IPS DF 4.7 (cell line): ENCODE measurements around the gene SNX15.
A peak's percentile ranks its signal among the peaks of the same experiment; 100 is the strongest.
"Not testable (repeated sequence)": the region's sequence is repeated elsewhere in the genome, so short reads cannot be mapped to it uniquely, and the experiment has no call there.

Source experiments
- DNase-seq: peaks from one replicate; pipeline ENCODE4 v3.0.0-alpha.2; 2013; ENCODE audit warnings: low spot score; ENCODE audit errors: extremely low read depth

Gene SNX15

GRCh38 chr11:65027213-65028067 lies at the start of gene SNX15:
Gene SNX15 (plus strand): TSS chr11:65027439. CDS start chr11:65027538, 99 bp downstream.
- peak; percentile 80 for DNase-seq

GRCh38 chr11:64983339-64983738 lies 43.9 kb upstream of the SNX15 start:
- not testable (repeated sequence) for DNase-seq

GRCh38 chr11:64987998-64988854 lies 39.0 kb upstream of the SNX15 start:
- DNase-seq = no peak

GRCh38 chr11:64989416-64989815 lies 37.8 kb upstream of the SNX15 start:
- DNase-seq = no peak

- no peak for DNase-seq
Observed at GRCh38 chr11:64990222-64990923, 36.9 kb upstream of the SNX15 start.

GRCh38 chr11:64994318-64994717 lies 32.9 kb upstream of the SNX15 start:
- no peak for DNase-seq

GRCh38 chr11:64996327-64996709 lies 30.9 kb upstream of the SNX15 start:
- DNase-seq = no peak

- DNase-seq = peak; percentile 64
Observed at GRCh38 chr11:64996710-64997380, 30.4 kb upstream of the SNX15 start, which contains the start of gene BATF2. Gene BATF2 (minus strand): TSS chr11:64996971. CDS start chr11:64996914, 57 bp downstream.

GRCh38 chr11:64998141-64998540 lies 29.1 kb upstream of the SNX15 start:
- no peak for DNase-seq

GRCh38 chr11:64998690-64999431 lies 28.4 kb upstream of the SNX15 start:
- no peak for DNase-seq

GRCh38 chr11:64999478-64999877 lies 27.8 kb upstream of the SNX15 start:
- DNase-seq = no peak

GRCh38 chr11:65002706-65003105 lies 24.5 kb upstream of the SNX15 start:
- DNase-seq = no peak

- no peak for DNase-seq
Observed at GRCh38 chr11:65003282-65003681, 24.0 kb upstream of the SNX15 start.

GRCh38 chr11:65003968-65004367 lies 23.3 kb upstream of the SNX15 start:
- DNase-seq = not testable (repeated sequence)

GRCh38 chr11:65008016-65008415 lies 19.2 kb upstream of the SNX15 start:
- DNase-seq = no peak

- no peak for DNase-seq
Observed at GRCh38 chr11:65008873-65009272, 18.4 kb upstream of the SNX15 start.

GRCh38 chr11:65013130-65013887 lies 13.9 kb upstream of the SNX15 start:
- DNase-seq = peak; percentile 38

- peak; percentile 53 for DNase-seq
Observed at GRCh38 chr11:65013888-65014725, 13.1 kb upstream of the SNX15 start, which contains the start of gene ARL2. Gene ARL2 (plus strand): TSS chr11:65014160. CDS start chr11:65014208, 48 bp downstream.
